Activated CD8-positive, alpha-beta memory T cell treated with anti-CD3 and anti-CD28 coated beads, Interleukin-2, amount 50 U/mL, for 24 hours (primary cell): ENCODE results near the gene SLC3A2.
"Not testable (repeated sequence)": the region's sequence is repeated elsewhere in the genome, so short reads cannot be mapped to it uniquely, and the experiment has no call there.

Experiments
- DNase-seq: peaks from one replicate; pipeline ENCODE4 v3.0.0-alpha.2; 2020; ENCODE audit errors: extremely low read depth

The SLC3A2 gene

DNA sequence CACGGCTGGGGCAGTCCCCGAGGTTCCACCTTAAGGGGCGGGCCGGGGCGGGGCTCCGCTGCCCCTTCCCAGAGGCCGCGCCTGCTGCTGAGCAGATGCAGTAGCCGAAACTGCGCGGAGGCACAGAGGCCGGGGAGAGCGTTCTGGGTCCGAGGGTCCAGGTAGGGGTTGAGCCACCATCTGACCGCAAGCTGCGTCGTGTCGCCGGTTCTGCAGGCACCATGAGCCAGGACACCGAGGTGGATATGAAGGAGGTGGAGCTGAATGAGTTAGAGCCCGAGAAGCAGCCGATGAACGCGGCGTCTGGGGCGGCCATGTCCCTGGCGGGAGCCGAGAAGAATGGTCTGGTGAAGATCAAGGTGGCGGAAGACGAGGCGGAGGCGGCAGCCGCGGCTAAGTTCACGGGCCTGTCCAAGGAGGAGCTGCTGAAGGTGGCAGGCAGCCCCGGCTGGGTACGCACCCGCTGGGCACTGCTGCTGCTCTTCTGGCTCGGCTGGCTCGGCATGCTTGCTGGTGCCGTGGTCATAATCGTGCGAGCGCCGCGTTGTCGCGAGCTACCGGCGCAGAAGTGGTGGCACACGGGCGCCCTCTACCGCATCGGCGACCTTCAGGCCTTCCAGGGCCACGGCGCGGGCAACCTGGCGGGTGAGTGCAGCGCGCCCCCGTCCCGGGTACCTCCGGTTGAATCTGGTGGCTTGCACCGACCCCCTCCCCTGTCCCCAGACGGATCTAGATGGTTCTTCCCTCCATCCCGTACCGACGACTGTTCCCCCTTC, at the start of gene SLC3A2:
Gene SLC3A2, plus strand, starts transcription at position 94 of the 776 bp plus-strand sequence. Its CDS starts 128 bp downstream, at position 222.
- DNase-seq: peak; percentile 64

DNA sequence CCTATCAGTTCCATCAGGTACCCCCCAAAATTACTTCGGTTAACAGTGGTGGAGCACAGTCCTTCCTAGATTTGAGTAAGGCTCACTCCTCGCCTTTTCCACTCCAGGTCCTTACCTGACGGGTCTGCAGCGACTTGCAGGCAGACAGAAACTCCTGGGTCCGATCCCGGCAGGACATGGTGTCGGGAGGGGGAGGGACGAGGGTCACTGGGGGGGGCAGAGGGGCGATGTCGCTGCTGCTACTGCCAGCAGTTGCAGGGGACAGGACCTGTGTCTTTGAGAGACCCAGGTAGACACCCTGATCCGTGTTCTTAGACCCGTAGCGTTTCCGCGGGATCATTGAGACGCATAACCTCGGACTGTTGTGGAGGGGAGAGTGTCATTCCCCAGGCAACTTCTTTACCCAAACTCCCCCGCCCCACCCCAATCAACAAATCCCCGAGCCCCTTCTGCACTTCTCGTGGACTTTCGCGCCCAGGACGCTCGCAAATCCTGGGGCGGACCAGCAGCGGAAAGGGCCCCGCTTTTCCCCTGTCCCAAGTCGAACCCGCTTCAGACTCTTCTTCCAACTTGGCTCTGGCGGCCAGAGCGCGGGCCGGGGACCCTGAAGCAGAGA, 49.7 kb upstream of the SLC3A2 start:
- DNase-seq: no peak

DNA sequence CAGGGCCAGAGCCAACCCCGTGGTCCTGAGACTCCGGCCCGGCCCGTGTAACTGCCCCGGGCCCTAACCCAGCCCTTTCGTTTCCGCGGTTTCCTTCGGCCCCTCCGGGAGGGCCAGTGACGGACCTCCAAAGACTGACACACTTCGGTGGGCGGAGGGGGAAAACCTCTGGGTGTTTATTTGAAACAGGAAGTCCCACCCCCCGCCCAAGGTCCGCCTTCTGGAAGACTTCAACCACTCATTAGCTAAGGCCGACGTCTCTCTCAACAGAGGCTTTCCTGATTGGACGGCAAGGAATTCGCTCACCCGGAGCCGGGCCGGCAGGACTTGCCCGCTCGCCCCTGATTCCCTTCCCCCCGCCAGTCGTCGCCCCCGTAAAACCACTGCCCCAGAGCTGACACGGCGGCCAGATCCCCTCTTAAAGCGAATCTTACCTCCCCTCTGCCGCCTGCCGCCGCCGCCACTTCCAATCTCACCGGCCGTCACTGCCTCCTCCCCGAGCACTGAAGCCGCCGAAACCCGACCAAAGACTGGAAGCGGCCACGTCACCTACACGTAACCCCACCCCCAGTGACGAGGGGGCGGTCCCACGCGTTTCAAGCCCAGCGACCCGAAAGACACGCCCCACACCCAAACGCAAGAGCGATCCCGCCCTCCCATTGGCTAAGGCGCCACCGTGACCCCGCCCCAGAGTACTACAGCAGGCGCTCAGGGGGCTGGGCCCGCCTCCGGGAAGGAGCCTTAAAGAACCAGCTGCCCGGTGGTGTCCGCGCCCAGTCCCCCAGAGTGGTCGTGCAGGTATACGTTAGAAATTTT, 49.0 kb upstream of the SLC3A2 start, which contains the start of gene STX5:
Gene STX5, minus strand, starts transcription at position 532 of the 816 bp plus-strand sequence. CDS start 808 bp downstream, outside the sequence.
- peak; percentile 99 for DNase-seq

DNA sequence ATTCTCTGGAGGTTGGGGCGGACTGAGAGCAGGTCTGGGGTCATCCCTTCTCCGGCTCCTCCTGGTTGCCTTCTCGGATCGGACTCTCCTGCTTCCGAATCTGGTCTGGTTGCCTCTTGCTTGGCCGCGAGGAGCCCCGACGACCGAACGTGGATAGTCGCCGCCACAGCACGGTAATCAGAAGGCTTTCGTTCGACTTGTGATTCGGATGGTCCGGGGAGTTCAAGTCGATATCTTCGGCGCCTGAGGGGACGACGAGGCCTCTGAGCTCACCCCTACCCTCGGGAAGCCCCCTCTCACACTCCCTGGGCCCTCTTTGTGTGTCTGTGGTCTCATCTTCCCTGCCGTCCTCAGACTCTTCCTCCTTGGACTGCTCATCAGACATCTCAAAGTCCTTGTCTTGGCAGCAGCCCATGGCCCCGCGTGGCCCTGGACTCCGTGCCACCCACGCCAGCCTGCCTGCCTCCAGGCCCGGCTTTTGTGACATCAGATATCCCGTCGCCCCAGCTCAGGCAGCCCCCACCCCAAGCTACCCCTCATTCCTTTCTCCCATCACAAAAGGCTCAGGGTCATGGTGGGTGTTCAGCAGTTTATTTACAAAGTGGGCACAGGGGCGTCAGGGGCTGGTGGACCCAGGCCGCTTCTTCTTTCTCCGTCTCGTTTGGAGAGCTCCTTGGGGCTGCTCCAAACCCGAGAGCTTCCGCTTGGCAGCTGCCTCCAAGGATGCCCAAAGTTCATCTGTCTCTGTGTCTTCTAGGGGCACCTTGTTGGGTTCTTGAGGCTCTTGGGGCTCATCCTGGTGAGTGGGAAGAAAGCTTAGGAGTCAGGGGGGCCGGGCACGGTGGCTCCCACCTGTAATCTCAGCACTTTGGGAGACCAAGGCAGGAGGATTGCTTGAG, 48.1 kb upstream of the SLC3A2 start, which contains the start of gene TEX54:
Gene TEX54, minus strand, starts transcription at position 506 of the 899 bp plus-strand sequence.
- no peak for DNase-seq

DNA sequence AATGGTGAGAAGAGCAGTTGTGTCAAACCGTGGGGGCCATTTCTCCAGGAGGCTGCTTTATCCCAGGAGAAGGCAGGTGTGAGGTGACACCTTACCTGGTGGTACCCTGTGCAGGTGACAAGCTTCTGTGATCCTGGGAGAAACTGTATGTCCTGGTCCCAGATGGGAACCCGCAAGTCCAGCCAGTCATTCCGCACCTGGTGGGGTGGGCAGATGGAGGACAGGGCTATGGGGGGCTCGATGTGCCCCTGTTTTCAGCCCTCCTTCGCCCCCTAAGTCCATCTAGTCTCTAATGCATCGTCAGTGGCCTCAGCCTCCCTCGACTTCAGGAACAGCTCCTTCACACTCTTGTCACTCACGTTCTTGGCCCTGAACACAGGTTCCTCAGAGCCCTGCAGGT, 45.4 kb upstream of the SLC3A2 start:
- no peak for DNase-seq

DNA sequence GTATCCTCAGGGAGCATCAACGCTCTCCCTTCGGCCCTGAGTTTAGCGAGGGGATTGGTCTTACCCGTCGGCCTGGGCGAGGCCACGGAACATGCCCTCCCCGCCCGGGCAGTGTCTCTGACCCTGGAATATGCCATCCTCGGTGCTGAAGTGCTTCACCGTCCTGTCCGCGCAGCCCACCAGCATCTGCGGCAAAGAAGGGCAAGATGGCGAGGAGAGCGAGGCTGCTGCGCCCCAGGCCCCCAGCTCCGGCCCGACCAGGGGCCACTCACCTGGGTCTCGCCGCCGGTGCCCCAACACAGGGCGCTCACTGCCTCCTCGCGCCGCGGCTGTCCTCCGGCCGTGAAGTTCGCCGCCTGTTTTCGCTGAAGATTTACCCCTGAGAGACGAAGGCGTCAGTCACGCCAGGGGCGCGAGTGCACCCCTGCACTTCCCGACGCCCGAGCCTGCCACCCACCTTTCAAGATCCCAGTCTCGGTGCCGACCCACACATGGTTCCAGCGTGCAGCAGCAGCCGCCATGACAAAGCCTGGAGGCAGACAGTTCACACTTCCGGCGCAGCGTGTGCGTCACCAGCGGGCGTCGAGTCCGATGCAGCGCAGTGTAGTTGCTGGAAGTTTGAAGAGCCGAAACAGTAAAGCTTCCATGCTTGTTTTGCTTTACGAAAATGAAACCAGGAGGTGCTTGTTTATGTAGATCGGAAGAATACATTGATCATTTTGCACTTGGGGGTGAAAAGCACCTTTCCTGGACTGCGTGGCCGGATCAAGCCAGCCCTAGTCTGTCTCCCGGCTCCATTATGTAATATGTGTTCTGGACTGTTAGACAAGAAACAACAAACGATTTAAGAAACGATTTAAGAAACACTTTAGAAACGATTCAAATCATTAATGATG, 41.4 kb upstream of the SLC3A2 start, which contains the start of gene WDR74:
Gene WDR74, minus strand, starts transcription at position 541 of the 896 bp plus-strand sequence. Its CDS starts 20 bp downstream, at position 521.
- DNase-seq: peak; percentile 87

DNA sequence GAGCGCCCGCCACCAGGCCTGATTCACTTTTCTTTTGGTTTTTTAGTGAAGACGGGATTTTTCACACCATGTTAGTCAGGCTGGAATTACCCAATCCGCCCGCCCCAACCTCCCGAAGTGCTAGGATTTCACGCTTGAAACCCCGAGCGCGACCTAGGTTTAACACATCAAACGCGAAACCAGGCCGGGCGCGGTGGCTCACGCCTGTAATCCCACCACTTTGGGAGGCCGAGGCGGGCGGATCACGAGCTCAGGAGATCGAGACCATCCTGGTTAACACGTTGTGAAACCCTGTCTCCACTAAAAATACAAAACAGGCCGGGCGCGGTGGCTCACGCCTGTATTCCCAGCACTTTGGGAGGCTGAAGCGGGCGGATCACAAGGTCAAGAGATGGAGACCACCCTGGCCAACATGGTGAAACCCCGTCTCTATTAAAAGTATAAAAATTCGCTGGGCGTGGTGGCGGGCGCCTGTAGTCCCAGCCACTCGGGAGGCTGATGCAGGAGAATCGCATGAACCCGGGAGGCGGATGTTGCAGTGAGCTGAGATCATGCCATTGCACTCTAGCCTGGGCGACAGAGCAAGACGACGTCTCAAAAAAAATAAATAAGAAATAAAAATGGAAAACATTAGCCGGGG, 39.9 kb upstream of the SLC3A2 start:
- peak; percentile 69 for DNase-seq

DNA sequence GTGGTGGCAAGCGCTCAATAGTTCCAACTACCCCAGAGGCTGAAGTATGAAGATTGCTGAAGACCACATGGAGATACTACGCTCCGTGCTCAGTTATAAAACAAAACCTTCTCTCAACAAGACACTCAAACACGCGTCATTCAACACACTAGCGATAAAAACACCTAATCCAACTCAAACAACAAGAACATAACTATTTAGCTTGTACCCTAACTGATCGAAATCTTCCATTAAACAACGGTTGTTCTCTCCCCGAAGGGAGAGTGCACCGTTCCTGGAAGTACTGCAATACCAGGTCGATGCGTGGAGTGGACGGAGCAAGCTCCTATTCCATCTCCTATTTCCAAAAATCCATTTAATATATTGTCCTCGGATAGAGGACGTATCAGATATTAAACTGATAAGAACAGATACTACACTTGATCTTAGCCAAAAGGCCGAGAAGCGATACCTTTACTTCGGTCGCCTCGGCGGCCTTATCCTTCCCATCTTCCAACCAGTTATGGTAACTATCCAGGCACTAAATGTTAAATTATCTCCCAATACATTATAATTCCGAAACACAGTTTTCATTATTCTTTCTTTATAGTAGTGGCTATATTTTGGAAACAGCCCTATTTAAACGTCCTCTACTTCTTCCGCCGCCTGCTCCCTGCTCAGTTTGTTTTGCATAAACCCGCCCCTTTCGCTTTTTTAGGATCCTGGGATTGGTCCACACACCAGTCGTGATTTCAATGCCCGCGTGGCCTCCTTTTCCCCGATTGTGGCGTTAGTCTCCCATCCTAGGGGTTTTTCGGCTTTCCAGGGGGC, 39.1 kb upstream of the SLC3A2 start:
- peak; percentile 62 for DNase-seq

DNA sequence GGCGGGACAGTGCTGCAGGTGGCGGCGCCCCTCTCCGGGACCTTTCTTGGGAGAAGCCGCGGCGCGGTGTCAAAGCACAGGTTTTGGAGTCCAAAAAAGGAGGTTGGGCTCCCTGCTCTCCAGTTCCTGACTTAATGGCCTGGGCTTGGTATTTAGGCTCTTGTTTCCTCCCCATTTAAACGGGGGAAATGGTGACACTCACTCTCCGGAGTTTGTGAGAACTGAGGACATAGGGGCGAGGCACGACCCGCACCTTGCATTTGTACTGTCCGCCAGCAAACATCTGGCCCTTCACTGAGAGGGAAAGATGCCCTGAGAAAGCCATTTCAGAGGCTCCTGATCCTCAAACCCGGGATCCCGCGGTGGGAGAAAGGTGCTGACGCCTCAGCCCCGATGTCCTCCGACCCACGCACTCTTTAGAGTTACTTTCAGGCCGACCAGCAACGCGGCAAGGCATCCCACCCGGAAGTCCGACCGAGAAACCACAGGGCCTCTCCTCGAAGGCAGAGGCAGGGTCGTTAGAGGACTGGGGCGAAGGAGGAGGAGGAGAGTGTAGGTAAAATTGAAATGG, 38.4 kb upstream of the SLC3A2 start:
- DNase-seq: no peak

DNA sequence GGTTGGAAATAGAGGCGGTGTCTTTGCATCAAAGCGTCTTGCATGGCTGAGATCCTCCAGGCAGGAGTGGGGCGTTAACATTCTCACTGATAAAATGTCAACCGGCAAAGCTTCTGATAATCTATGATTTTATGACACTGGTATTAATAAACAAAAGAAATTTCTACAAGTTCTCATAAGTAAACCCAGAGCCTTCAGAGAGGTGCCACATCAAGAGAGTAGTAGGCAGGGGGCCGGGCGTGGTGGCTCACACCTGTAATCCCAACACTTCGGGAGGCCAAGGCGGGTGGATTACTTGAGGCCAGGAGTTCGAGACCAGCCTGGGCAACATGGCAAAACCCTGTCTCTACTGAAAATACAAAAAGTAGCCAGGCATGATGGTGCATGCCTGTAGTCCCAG, 37.8 kb upstream of the SLC3A2 start:
- DNase-seq: not testable (repeated sequence)

DNA sequence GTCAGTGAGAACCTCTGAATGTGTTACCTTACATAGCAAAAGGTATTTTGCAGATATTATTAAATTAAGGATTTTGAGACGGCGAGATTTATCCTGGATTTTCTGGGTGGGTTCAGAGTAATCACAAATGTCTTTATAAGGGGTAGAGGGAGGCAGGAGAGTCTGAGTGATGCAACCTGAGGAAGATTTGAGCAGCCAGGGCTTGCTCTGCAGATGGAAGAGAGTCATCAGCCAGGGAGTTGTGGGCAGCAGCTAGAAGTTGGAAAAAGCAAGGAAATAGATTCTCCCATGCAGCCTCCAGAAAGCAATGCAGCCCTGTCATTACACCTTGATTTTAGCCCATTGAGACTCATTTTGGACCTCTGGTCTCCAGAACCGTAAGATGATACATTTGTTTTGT, 37.2 kb upstream of the SLC3A2 start:
- DNase-seq: no peak

DNA sequence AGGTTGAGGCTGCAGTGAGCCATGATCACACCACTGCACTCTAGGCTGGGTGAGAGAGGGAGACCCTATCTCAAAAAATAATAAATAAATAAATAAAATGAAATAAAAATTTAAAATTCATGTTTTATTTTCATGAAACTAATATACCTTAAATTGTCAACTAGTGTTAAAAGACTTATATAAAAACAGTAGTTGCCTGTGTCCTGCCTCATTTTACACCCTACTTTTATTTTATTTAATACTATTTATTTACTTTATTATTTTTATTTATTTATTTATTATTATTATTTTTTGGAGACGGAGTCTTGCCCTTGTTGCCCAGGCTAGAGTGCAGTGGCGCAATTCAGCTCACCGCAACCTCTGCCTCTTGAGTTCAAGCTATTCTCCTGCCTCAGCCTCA, 36.5 kb upstream of the SLC3A2 start:
- no peak for DNase-seq

DNA sequence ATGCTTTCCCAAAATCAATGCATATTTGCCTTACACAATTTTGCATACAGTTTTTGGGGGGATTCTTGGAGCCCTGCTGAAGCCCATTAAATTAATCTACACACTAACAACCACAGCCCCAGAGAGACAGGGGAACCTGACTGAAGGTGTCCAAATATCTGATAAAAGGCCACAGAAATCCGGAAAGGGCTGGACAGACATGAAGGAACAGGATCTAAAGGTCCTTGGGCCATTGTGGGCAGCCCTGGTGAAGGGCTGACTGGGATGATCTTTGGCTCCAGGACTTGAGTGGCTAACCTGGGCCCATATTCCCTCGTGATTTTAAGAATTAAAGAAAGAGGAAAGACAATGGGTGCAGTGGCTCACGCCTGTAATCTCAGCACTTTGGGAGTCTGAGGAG, 34.5 kb upstream of the SLC3A2 start:
- no peak for DNase-seq

DNA sequence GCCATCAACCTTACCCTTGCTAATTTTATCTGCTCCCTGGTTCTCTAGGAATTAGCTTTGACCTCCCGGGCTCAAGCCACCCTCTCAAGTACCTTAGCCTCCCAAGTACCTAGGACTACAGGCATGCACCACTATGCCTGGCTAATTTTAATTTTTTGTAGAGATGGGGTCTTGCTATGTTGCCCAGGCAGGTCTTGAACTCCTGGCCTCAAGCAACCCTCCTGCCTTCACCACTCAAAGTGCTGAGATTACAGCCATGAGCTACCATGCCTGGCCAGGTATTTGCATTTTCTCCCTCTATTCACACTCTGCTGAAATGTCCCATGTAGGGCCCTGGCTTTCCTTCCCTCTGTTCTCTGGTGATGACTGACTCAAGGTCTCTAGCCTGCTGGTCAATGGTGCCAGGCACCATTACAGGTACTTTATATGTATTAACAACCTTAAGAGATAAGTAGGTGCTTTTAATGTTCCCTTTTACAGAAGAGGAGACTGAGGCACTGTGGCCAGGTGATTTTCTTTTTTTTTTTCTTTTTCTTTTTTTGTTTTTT, 32.9 kb upstream of the SLC3A2 start:
- no peak for DNase-seq

DNA sequence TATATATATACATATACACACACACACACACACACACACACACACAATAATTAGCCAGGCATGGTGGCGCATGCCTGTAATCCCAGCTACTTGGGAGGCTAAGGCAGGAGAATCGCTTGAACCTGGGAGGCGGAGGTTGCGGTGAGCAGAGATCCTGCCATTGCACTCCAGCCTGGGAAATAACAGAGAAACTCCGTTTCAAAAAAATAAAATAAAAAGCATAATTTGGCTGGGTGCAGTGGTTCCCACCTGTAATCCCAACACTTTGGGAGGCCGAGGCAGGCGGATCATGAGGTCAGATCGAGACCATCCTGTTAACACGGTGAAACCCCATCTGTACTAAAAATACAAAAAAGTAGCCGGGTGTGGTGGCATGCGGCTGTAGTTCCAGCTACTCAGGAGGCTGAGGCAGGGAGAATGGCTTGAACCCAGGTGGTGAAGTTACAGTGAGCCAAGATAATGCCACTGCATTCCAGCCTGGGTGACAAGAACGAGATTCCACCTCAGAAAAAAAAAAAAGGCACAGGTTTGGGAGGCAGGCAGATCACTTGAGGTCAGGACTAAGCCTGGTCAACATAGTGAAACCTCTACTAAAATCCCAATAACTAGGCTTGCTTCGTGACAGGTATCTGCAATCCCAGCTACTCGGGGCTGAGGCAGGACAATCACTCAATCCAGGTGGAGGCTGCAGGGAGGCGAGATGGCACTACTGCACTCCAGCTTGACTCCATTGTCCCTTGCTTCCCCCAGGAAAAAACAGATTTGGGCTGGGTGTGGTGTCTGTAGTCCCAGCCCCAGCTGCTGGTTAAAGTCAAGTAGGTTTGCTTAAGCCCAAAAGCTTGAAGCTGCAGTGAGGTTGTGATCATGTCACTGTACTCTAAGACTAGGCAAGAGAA, 29.5 kb upstream of the SLC3A2 start:
- no peak for DNase-seq

DNA sequence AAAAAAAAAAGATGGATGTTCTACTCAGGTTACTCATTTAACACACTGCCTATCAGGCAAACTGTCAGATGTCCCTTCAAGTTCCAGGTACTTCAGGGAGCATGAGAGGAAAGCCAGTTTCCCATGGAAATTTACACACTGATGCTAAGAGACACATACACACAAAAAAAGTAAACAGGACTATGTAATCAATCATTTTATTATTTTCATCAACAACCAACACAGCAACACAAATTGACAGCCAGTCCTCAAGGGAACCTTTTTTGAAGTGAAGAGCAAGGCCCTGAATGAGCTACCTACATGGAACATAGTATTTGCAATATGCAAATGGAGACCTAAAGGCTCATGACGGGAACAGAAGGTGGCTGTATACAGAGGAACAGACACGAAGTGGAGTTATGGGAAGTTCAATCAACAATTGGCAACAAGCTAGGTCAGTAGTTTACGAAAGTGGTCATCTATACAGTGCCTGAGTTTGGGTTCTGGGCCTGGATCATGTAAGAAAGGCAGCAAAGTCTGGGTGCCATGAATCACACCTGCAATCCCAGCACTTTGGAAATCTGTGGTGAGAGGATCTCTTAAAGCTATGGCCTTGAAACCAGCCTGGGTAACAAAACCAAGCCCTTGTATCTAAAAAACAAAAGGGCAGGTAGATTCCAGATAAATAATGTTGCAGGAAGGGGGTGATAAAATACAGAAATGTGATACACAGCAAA, 28.7 kb upstream of the SLC3A2 start:
- no peak for DNase-seq
